ENCODE measurements around the gene NSD2.

- TF ChIP-seq POLR2A (IDR thresholded peaks at IDR 0.05) (no peak), CTCF (IDR thresholded peaks at IDR 0.05) (no peak), EP300 (IDR thresholded peaks at IDR 0.05) (no peak)
These were observed 119.5 kb downstream of the NSD2 start for GRCh38 chr4:1990676-1991075.

Data from ovary (tissue), 3 donors.